NCI-H1105 treated with DMSO at 0.1 percent for 48 hours (cell line): ENCODE results near the gene TMC5.
"Not testable (repeated sequence)": the region's sequence is repeated elsewhere in the genome, so short reads cannot be mapped to it uniquely, and the experiment has no call there.

Experiments
- DNase-seq: peaks from one replicate; lab custom pipeline; 2025; lab: John Stamatoyannopoulos, UW

Gene TMC5, protein sequence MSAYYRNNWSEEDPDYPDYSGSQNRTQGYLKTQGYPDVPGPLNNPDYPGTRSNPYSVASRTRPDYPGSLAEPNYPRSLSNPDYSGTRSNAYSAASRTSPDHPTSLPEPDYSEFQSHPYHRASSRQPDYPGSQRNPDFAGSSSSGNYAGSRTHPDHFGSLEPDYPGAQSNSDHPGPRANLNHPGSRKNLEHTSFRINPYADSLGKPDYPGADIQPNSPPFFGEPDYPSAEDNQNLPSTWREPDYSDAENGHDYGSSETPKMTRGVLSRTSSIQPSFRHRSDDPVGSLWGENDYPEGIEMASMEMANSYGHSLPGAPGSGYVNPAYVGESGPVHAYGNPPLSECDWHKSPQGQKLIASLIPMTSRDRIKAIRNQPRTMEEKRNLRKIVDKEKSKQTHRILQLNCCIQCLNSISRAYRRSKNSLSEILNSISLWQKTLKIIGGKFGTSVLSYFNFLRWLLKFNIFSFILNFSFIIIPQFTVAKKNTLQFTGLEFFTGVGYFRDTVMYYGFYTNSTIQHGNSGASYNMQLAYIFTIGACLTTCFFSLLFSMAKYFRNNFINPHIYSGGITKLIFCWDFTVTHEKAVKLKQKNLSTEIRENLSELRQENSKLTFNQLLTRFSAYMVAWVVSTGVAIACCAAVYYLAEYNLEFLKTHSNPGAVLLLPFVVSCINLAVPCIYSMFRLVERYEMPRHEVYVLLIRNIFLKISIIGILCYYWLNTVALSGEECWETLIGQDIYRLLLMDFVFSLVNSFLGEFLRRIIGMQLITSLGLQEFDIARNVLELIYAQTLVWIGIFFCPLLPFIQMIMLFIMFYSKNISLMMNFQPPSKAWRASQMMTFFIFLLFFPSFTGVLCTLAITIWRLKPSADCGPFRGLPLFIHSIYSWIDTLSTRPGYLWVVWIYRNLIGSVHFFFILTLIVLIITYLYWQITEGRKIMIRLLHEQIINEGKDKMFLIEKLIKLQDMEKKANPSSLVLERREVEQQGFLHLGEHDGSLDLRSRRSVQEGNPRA

DNA sequence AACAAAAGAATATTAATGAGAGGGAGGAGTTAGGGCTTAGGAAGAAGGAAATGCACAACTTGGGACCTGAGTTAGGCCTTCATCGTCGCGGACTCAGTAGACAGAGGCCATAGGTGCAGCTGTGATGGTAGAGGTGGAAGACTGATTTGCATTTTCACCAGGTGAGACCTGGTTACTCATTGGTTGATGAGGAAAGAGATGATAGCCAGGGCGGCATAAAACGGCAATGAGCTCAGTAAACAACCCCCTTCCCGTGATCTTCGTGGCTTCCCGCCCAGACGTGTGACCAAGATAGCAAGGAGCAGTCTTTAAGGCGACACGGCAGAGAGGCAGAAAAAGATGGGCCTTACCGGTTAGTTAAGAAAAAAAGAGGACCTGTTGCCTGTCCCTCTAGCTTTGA lies at the start of gene TMC5:
Gene TMC5, plus strand, starts transcription at position 244 of the 400 bp plus-strand sequence. CDS start 22,156 bp downstream, outside the sequence.
- no peak for DNase-seq

- not testable (repeated sequence) for DNase-seq
Measured at GRCh38 chr16:19372541-19372940, 45.1 kb upstream of the TMC5 start.

DNA sequence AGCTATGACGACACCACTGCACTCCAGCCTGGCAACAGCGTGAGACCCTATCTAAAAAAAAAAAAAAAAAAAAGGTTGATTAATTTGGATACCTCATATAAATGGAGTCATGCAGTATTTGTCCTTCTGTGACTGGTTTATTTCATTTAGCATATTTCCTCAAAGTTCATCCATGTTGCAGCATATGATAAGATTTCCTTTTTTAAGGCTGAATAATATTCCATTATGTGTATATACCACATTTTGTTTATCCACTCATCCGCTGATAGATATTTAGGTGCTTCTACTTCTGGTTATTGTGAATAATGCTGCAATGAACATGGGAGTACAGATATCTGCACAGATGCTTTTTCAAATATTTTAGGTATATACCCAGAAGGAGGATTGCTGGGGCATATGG lies 43.3 kb upstream of the TMC5 start:
- DNase-seq: no peak

DNA sequence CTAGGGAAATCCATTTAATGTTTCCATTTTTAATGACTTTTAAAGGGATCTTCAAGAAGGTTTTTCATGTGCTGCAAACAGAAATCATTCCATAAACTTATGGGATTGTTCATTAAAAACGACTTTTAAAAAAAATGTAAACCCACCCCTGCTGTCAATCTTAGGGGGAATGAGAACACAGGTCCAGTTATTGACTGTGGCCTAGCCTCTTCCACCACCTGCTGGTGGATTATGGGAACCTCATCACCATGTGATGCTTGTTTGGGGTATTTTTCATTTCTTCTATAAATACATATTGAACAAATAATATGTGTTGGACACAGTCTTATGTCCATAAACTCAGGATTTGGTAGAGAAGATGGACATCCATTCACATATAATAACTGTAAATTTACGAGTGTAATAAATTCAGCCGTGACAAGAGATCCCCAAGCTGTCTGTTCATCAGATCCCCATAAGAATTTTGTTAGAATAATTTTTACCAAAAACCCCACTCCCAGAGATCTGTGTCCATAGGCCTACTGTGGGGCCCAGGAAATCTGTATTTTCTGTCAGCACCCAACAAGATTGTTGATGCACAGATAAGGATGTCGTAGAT lies 42.0 kb upstream of the TMC5 start:
- DNase-seq: peak; percentile 39

GRCh38 chr16:19377864-19378263 lies 39.8 kb upstream of the TMC5 start:
- DNase-seq: no peak

GRCh38 chr16:19378511-19378910 lies 39.2 kb upstream of the TMC5 start:
- no peak for DNase-seq

DNA sequence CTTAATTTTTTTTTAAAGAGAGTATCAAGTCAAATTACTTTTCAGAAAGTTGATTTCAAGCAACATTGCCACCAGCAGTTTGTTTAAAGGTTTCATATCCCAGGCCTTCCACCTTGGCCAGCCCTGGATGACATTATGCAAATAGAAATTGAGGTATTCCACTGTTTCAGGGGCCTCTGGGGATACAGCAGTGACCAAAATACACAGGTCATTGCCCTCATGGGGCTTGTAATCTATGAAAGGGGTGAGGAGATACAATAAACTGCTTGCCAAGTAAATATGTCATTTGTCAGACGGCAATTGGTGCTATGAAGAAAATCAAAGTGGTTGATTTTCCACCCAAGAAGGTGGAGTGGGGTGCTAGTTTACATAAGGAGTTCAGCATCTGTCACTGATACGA lies 37.8 kb upstream of the TMC5 start:
- DNase-seq: no peak

DNA sequence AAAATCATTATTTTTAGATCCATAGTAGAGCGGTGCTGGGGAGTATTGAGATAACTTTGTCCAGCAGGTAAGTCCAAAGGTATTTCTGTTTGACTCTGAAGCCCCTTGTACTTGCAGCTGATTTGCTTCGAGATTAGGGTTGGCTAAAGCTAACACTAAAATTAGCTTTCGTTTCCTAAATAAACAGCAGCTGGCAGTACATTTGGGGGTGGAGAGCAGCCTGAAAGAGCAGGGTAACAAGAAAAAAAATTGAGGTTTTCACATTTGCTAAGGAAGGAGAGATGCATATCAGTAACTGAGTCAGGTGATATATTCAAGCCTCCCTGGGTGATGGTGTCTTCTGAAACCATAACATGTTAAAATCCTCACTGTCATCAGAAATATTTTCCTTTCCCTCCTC lies 37.4 kb upstream of the TMC5 start:
- DNase-seq: no peak

GRCh38 chr16:19382084-19382801 lies 35.4 kb upstream of the TMC5 start:
- DNase-seq: peak; percentile 35

DNA sequence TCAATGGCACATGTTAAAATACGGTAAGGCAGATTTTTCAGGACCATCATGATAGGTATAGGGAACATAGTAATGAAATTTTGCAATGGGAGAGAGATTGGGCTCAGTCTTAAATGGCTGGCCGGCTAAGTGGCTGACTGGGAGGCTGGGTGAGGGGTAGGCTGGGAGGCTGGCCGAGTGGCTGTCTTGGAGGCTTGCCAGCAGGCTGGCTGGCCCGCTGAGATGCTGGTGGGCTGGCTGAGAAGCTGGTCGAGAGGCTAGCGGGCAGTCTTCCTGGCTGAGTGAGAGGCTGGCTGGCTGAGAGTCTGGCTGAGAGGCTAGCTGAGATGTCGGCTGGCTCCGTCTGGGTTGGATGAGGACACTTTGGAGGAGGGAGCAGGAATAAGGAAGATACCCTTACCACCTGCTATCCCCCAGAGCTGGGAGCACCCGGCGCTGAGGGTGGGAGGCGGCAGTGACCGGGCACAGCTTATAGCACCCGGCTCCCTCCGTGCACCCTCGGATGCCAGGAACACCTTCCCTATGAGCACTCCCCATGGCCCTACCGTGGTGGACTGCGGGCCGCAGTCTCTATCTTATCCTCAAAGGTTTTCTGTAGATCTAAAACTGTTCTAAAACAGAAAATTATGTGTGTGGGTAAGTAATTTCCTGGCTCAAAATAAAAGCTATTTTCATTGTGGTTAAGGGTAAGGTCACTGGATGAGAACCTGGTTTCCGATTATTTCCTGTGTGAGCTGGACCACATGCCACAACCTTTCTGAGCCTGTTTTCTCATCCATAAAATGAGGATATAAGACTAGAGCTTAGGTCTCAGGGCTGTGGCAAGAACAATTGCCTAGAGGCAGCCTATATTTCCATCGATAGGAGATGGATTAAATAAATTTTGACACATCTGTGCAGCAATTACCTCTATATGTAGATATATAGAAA lies 34.5 kb upstream of the TMC5 start:
- peak; percentile 49 for DNase-seq

GRCh38 chr16:19384656-19385055 lies 33.0 kb upstream of the TMC5 start:
- peak; percentile 23 for DNase-seq

GRCh38 chr16:19386525-19386924 lies 31.2 kb upstream of the TMC5 start:
- DNase-seq: no peak

GRCh38 chr16:19389246-19389645 lies 28.4 kb upstream of the TMC5 start:
- peak; percentile 12 for DNase-seq

DNA sequence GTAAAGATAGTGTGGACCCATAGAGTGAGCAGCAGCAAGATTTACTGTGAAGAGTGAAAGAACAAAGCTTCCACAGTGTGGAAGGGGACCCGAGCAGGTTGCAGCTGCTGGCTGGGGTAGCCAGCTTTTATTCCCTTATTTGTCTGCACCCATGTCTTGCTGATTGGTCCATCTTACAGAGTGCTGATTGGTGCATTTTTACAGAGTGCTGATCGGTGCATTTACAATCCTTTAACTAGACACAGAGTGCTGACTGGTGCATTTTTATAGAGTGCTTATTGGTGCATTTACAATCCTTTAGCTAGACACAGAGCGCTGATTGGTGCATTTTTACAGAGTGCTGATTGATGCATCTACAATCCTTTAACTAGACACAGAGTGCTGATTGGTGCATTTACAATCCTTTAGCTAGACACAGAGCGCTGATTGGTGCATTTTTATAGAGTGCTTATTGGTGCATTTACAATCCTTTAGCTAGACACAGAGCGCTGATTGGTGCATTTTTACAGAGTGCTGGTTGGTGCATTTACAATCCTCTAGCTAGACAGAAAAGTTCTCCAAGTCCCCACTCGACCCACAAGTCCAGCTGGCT lies 26.4 kb upstream of the TMC5 start:
- DNase-seq: not testable (repeated sequence)

- DNase-seq: no peak
Measured at GRCh38 chr16:19392352-19392751, 25.3 kb upstream of the TMC5 start.

GRCh38 chr16:19393226-19394111 lies 24.2 kb upstream of the TMC5 start:
- no peak for DNase-seq

- not testable (repeated sequence) for DNase-seq
Measured at GRCh38 chr16:19395646-19396267, 21.9 kb upstream of the TMC5 start.

DNA sequence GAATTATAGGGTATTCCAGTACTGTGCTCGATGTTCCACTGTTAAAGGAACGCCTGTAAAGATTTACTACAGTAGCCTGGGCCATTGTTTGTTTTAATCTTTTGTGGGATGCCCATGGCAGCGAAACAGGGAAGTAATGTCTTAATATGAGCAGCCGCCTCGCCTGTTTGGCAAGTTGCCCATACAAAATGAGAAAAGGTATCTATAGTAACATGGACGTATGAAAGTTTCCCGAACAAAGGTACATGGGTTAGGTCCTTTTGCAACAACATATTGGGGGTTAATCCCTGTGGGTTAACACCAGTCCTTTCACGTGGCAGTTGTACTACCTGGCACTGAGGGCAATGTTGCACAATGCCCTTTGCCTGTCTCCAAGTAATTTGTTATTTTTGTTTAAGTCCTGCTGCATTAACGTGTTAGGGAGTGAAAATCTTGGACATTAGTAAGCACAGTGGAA lies 21.1 kb upstream of the TMC5 start:
- peak; percentile 60 for DNase-seq
